GM18502 (cell line): ENCODE results near the gene RAB38.

Experiments
- ATAC-seq: cut with Tn5 transposase; IDR thresholded peaks from one replicate; pipeline ENCODE4 v1.9.1; 2021; ENCODE audit warnings: mild to moderate bottlenecking; ENCODE audit not compliant: unreplicated experiment, poor library complexity

The RAB38 gene

GRCh38 chr11:88171982-88172381 is 3.3 kb downstream of the RAB38 start:
- no peak for ATAC-seq

GRCh38 chr11:88170673-88171072 is 4.6 kb downstream of the RAB38 start:
- no peak for ATAC-seq

GRCh38 chr11:88169881-88170280 is 5.4 kb downstream of the RAB38 start:
- no peak for ATAC-seq

GRCh38 chr11:88169471-88169870 is 5.8 kb downstream of the RAB38 start:
- ATAC-seq = no peak

GRCh38 chr11:88167853-88168252 is 7.4 kb downstream of the RAB38 start:
- no peak for ATAC-seq

GRCh38 chr11:88164806-88165585 is 10.2 kb downstream of the RAB38 start:
- no peak for ATAC-seq

- ATAC-seq = peak; percentile 64
Measured at GRCh38 chr11:88164320-88164719, 10.9 kb downstream of the RAB38 start.

- no peak for ATAC-seq
Measured at GRCh38 chr11:88158081-88158480, 17.2 kb downstream of the RAB38 start.

GRCh38 chr11:88157370-88157769 is 17.9 kb downstream of the RAB38 start:
- ATAC-seq = no peak

- no peak for ATAC-seq
Measured at GRCh38 chr11:88152381-88152780, 22.9 kb downstream of the RAB38 start.

GRCh38 chr11:88151709-88152265 is 23.5 kb downstream of the RAB38 start:
- no peak for ATAC-seq

- no peak for ATAC-seq
Measured at GRCh38 chr11:88146106-88146505, 29.1 kb downstream of the RAB38 start.

GRCh38 chr11:88139865-88140264 is 35.4 kb downstream of the RAB38 start:
- no peak for ATAC-seq

- peak; percentile 49 for ATAC-seq
Measured at GRCh38 chr11:88131764-88132470, 43.3 kb downstream of the RAB38 start.

- no peak for ATAC-seq
Measured at GRCh38 chr11:88122956-88123355, 52.3 kb downstream of the RAB38 start.

GRCh38 chr11:88119561-88119960 is 55.7 kb downstream of the RAB38 start:
- ATAC-seq = no peak

GRCh38 chr11:88117281-88117858 is 57.9 kb downstream of the RAB38 start:
- ATAC-seq = no peak

- ATAC-seq = no peak
Measured at GRCh38 chr11:88115828-88116755, 59.2 kb downstream of the RAB38 start.

GRCh38 chr11:88114486-88115045 is 60.7 kb downstream of the RAB38 start:
- ATAC-seq = no peak

- ATAC-seq = no peak
Measured at GRCh38 chr11:88106666-88107065, 68.6 kb downstream of the RAB38 start.
